HCT116 (cell line): ENCODE measurements around the gene CABLES1.

Source experiments
- CBX3 ChIP-seq: IDR thresholded peaks from 2 replicates; pipeline ENCODE4 v1.6.1; 2012; ENCODE audit warnings: low read depth
- EZH2 ChIP-seq: fragments of 200-600 bp; sonication (generic); IDR thresholded peaks from 2 replicates; pipeline ENCODE4 v1.6.1; 2017; ENCODE audit warnings: antibody characterized with exemption, mixed run types
- POLR2A ChIP-seq: IDR thresholded peaks from 2 replicates; pipeline ENCODE4 v1.7.0; 2011; ENCODE audit warnings: borderline replicate concordance; ENCODE audit not compliant: insufficient read depth, insufficient read length; ENCODE audit errors: extremely low read depth
- ZFX ChIP-seq: fragments of 450-650 bp; IDR thresholded peaks from 2 replicates; pipeline ENCODE4 v1.6.1; 2017
- TF ChIP-seq, protein P1 (sequence below), 3 experiments: fragments of 200-600 bp in 1 of 3; sonication (generic) in 1 of 3; IDR thresholded peaks in 2 of 3; conservative IDR thresholded peaks in 1 of 3; 2 replicates each; pipeline ENCODE4 v1.5.1; 2012 to 2017; ENCODE audit warnings: low read depth in 2 of 3, low read length in 2 of 3, antibody characterized with exemption in 1 of 3, borderline replicate concordance in 1 of 3, control low read depth in 1 of 3, mild to moderate bottlenecking in 1 of 3, mixed read lengths in 1 of 3, mixed run types in 1 of 3, moderate library complexity in 1 of 3; ENCODE audit not compliant: insufficient read depth in 1 of 3

DNA sequence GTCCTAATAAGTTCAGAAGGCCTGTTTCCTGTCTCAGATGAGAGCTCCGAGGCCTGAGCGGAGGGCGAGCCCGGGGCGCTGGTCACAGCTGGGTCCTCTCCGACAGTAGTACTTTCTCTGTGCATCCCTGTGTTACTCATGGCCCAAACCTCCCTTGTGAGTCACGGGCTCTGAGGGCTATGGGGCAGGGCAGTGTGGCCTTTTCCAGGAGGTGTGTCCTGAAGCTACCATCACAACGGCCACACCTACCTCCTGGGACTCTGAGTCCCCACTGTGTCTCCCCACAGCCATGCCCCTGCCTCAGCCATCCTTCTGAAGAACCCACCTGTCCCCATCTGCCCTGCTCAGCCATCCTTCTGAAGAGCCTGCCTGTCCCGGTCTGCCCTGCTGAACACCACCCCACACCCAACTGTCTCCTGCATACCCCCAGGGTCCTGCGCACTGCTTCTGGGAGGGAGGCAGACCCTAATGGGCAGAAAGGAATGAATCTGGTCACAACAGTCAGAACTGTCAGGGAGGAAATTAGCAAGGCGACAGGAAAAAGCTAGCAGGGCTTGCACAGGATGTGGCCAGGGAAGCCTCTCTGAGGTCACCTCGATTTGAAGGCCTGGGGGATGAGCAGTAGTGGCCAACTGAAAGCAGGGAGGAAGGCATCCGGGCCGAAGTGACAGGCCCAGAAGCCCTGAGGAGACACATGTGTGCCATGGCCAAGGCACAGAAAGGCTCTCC lies 172.4 kb downstream of the CABLES1 start:
- TF ChIP-seq ZFX = no peak
- TF ChIP-seq, protein P1, sequence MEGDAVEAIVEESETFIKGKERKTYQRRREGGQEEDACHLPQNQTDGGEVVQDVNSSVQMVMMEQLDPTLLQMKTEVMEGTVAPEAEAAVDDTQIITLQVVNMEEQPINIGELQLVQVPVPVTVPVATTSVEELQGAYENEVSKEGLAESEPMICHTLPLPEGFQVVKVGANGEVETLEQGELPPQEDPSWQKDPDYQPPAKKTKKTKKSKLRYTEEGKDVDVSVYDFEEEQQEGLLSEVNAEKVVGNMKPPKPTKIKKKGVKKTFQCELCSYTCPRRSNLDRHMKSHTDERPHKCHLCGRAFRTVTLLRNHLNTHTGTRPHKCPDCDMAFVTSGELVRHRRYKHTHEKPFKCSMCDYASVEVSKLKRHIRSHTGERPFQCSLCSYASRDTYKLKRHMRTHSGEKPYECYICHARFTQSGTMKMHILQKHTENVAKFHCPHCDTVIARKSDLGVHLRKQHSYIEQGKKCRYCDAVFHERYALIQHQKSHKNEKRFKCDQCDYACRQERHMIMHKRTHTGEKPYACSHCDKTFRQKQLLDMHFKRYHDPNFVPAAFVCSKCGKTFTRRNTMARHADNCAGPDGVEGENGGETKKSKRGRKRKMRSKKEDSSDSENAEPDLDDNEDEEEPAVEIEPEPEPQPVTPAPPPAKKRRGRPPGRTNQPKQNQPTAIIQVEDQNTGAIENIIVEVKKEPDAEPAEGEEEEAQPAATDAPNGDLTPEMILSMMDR (IDR thresholded peaks at IDR 0.05 in 2 of 3, conservative IDR thresholded peaks at IDR 0.05 in 1 of 3; ENCODE audit: borderline replicate concordance in 1 of 3, insufficient read depth in 1 of 3, low read depth in 2 of 3, low read length in 2 of 3) = no peak
- TF ChIP-seq EZH2 = no peak
- TF ChIP-seq POLR2A = no peak
- no peak for TF ChIP-seq CBX3
